ENCODE results near the gene EEFSEC. TPM values are rescaled to one million over a fixed set of nuclear protein-coding genes. Genes with fewer than 3 reads are reported as not detected.

Gene EEFSEC
- total RNA-seq, 1 experiment from 2014 or later: 9.5 TPM

DNA sequence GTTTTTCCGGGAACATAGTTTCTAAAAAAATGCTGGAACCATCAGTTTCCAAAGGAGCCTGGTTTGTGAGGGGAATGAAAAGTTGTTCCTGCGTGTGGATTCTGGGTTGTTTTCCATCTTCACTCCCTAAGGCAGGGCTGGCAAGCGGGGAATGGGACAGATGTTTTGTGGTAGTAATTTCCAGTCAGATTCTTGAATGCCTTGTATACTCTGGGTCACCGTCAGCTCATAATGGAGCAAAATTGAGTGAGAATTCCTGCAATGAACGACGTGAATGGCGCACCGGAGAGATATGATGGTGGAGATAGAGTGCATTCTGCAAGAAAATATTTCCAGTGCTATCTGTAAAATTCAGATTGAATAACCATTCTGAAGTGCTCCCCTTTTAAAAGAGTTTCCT is 19.9 kb downstream of the EEFSEC start:
- Mint-ChIP-seq H3K4me3 (no peak overlapping the region), H3K27ac (no peak overlapping the region), H3K36me3 (ENCODE audit: insufficient read depth in 1 of 3, low read depth in 3 of 3) (no peaks in the 10 kb centered on the region; a peak in 1 of 7 replicates), H3K4me1 (peaks cover 32 to 40% of the 10 kb centered on the region in 2 experiments), H3K9me3 (no peaks in the 10 kb centered on the region; a peak in 1 of 5 replicates), H3K27me3 (ENCODE audit: low read depth) (no peaks in the 10 kb centered on the region)
- H3K9ac ChIP-seq (ENCODE audit: extremely low read depth, insufficient read length, low read length): no peak overlapping the region
- H4K5ac ChIP-seq (ENCODE audit: insufficient read length, low read depth, low read length): no peak overlapping the region
- H2AK5ac ChIP-seq (ENCODE audit: insufficient read length, low read length): no peak overlapping the region
- H2AFZ ChIP-seq (ENCODE audit: low read length): no peak overlapping the region
- H3K14ac ChIP-seq (ENCODE audit: insufficient read depth, low read length): no peak overlapping the region
- H3K4ac ChIP-seq (ENCODE audit: low read depth, low read length): no peak overlapping the region
- H4K8ac ChIP-seq (replicated peaks; ENCODE audit: insufficient read length, low read depth, low read length): no peak overlapping the region
- no peaks in the 10 kb centered on the region for H4K20me1 ChIP-seq (ENCODE audit: control insufficient read depth, insufficient read depth, insufficient read length)
- H3K4me2 ChIP-seq (ENCODE audit: insufficient read depth, insufficient read length, low read length): no peak overlapping the region
- no peaks in the 10 kb centered on the region for H3K79me2 ChIP-seq (ENCODE audit: insufficient read depth, low read length)
- no peaks in the 10 kb centered on the region for H3K79me1 ChIP-seq (ENCODE audit: insufficient read depth, low read depth, low read length, poor library complexity, severe bottlenecking)
- no peak overlapping the region for H2BK20ac ChIP-seq (ENCODE audit: low read depth, low read length, poor library complexity, severe bottlenecking)
- no peak overlapping the region for H2BK120ac ChIP-seq (ENCODE audit: low read depth, low read length, poor library complexity, severe bottlenecking)
- H3T11ph ChIP-seq (ENCODE audit: low read length): no peak overlapping the region
- no peak overlapping the region for H2BK15ac ChIP-seq (ENCODE audit: low read depth, low read length)
- H3K23me2 ChIP-seq (ENCODE audit: insufficient read length, low read depth, low read length, poor library complexity, severe bottlenecking): no peaks in the 10 kb centered on the region
- no peak overlapping the region for H3K27ac ChIP-seq (ENCODE audit: insufficient read length, low read depth, low read length)
- H3K18ac ChIP-seq (ENCODE audit: insufficient read length, low read depth, low read length): no peak overlapping the region
- WGBS (ENCODE audit: extremely low coverage, insufficient read length, low lambda C conversion rate): no CpG with 5 or more reads among the region's 8 CpGs
- H4K91ac ChIP-seq (ENCODE audit: insufficient read length, low read depth, low read length): no peak overlapping the region
- TF ChIP-seq CTCF (conservative IDR thresholded peaks at IDR 0.05): no peak
- H3K23ac ChIP-seq (ENCODE audit: insufficient read length, low read depth, low read length): no peak overlapping the region
- no peak overlapping the region for H3K56ac ChIP-seq (ENCODE audit: insufficient read length, low read depth, low read length)
- H3K27me3 ChIP-seq (ENCODE audit: insufficient read depth, low read length): no peaks in the 10 kb centered on the region
- no peaks in the 10 kb centered on the region for H3K9me3 ChIP-seq (ENCODE audit: control insufficient read depth, low read depth, low read length)
- no peak overlapping the region for H2BK12ac ChIP-seq (ENCODE audit: insufficient read length, low read depth, low read length)
- no peak overlapping the region for H2BK5ac ChIP-seq (ENCODE audit: insufficient read length, low read length)
- H3K4me1 ChIP-seq (ENCODE audit: insufficient read depth, low read length): peaks cover 4% of the 10 kb centered on the region; the same call in 1 of the 2 replicates
- no peak for DNase-seq
